T-helper 2 cell (primary cell): ENCODE results near the gene ISG15.
"Not testable (repeated sequence)": the region's sequence is repeated elsewhere in the genome, so short reads cannot be mapped to it uniquely, and the experiment has no call there.

Source experiments
- DNase-seq, 5 experiments: peaks; one replicate each; pipeline versions ENCODE4 v3.0.0 to v3.0.0-alpha.2; 2012 to 2022

ISG15 gene

GRCh38 chr1:1046767-1047166 is 33.5 kb downstream of the ISG15 start:
- DNase-seq: no peak

GRCh38 chr1:1047407-1047806 is 34.1 kb downstream of the ISG15 start:
- DNase-seq: no peak

DNA sequence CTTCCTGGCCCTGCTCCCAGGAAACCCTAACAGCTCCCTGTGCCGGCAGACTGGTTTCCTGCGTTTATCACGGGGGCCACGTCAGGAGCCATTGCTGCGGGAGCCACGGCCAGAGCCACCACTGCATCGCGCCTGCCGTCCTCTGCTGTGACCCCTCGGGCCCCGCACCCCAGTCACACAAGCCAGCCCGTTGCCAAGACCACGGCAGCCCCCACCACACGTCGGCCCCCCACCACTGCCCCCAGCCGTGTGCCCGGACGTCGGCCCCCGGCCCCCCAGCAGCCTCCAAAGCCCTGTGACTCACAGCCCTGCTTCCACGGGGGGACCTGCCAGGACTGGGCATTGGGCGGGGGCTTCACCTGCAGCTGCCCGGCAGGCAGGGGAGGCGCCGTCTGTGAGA is 34.7 kb downstream of the ISG15 start:
- DNase-seq: no peak

GRCh38 chr1:1048765-1049164 is 35.5 kb downstream of the ISG15 start:
- no peak for DNase-seq

DNA sequence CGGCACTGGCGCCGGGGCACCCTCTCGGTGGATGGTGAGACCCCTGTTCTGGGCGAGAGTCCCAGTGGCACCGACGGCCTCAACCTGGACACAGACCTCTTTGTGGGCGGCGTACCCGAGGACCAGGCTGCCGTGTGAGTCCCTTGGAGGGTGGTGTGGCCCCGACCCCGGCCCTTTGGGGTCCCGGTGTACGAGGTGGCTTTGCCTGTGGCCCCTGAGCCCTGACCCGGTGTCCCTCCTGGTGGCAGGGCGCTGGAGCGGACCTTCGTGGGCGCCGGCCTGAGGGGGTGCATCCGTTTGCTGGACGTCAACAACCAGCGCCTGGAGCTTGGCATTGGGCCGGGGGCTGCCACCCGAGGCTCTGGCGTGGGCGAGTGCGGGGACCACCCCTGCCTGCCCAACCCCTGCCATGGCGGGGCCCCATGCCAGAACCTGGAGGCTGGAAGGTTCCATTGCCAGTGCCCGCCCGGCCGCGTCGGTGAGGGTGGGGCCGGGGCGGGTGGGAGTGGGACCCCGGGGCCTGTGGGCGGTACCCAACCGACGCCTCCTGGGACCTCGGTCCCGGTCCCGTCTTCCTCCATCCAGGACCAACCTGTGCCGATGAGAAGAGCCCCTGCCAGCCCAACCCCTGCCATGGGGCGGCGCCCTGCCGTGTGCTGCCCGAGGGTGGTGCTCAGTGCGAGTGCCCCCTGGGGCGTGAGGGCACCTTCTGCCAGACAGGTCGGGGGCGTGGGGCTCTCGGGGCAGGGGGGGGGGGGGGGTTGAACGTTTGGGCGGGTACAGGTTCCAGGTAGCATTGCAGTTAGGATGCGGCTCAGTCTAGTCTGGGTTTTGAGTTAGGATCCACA is 36.2 kb downstream of the ISG15 start:
- no peak for DNase-seq

- DNase-seq: no peak
Measured at GRCh38 chr1:1050577-1051052, 37.3 kb downstream of the ISG15 start.

GRCh38 chr1:1051127-1051810 is 38.0 kb downstream of the ISG15 start:
- no peak for DNase-seq

- no peak for DNase-seq
Measured at GRCh38 chr1:1052003-1052840, 38.9 kb downstream of the ISG15 start.

GRCh38 chr1:1053022-1053421 is 39.7 kb downstream of the ISG15 start:
- DNase-seq: no peak

DNA sequence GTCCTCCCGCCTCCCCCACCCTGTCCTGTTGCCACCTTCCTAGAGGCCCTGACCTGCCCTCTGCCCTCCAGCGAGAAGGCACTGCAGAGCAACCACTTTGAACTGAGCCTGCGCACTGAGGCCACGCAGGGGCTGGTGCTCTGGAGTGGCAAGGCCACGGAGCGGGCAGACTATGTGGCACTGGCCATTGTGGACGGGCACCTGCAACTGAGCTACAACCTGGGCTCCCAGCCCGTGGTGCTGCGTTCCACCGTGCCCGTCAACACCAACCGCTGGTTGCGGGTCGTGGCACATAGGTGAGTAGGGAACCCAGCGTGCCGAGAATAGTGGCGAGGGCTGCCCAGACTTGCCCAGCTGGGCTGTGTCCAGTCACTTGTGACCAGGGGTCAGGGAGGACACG is 40.4 kb downstream of the ISG15 start:
- DNase-seq: no peak

DNA sequence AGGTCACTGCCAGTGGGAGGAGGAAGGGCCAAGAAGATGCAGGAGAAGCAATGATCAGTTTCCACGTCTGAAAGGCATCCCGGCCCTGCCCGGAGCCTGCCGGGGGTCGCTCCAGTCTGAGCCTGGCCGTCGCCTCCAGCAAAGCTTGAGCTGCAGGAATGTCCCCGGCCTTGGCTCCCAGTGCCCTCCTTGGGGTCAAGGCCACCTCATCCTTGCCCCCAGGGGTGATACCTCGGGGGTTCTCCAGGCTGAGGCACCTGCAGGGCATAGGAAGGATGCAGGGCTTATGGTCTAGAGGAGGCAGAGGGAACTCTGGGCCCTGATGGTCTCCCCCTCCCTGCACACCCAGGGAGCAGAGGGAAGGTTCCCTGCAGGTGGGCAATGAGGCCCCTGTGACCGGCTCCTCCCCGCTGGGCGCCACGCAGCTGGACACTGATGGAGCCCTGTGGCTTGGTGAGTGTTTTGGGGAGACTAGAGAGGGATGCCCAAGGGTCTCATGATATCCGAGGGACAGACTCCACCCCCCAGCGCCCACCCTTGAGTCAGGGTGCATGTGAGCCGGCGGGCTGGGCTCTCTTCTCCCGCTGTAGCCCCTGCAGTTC is 40.9 kb downstream of the ISG15 start:
- no peak for DNase-seq

GRCh38 chr1:1054971-1055370 is 41.7 kb downstream of the ISG15 start:
- no peak for DNase-seq

- DNase-seq: no peak
Measured at GRCh38 chr1:1055841-1056736, 42.8 kb downstream of the ISG15 start.

DNA sequence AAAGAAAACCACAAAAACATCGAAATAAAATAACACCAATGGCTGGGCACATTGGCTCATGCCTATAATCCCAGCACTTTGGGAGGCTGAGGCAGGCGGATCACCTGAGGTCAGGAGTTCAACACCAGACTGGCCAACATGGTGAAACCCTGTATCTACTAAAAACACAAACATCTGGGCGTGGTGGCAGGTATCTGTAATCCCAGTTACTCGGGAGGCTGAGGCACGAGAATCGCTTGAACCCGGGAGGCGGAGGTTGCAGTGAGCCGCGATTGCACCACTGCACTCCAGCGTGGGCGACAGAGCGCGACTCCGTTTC is 44.4 kb downstream of the ISG15 start:
- DNase-seq: not testable (repeated sequence)

- no peak for DNase-seq
Measured at GRCh38 chr1:1058088-1058905, 45.0 kb downstream of the ISG15 start.

- DNase-seq: peak in 2 of 5 experiments; percentile 42 to 61
Measured at GRCh38 chr1:1058921-1059493, 45.7 kb downstream of the ISG15 start.

DNA sequence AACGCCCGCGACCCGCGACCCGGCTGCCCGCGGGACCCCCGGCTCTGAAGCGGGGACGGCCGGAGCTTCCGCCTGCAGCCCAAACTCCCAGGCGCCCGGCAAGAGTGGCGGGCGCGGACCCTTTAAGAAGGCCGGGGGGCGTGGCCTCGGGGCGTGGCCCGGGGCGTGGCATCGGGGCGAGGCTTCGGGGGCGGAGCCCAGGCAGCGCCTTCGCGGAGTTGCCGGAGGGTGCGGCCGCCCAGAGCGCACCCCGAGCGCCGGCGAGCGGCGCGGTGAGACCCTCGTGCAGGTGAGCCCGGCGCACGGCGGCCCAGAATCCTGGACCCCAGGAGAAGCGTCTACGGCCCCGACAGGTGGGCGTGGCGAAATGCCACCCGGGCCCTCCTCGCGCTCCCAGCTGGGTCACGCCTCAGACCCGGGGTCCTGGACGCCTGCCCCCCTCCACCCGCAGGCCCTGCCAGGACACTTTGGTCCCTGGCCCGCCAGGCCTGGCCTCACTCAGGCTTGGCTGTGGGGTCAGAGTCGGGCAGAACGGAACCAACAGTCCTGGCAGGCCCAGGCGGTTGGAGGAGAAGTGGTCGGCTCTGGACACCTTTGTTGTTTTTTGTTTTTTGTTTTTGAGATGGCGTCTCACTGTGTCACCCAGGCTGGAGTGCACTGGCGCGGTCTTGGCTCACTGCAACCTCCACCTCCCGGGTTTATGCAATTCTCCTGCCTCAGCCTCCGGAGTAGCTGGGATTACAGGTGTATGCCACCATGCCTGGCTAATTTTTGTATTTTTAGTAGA is 46.4 kb downstream of the ISG15 start:
- peak; percentile 82 to 91 (median 83) for DNase-seq

DNA sequence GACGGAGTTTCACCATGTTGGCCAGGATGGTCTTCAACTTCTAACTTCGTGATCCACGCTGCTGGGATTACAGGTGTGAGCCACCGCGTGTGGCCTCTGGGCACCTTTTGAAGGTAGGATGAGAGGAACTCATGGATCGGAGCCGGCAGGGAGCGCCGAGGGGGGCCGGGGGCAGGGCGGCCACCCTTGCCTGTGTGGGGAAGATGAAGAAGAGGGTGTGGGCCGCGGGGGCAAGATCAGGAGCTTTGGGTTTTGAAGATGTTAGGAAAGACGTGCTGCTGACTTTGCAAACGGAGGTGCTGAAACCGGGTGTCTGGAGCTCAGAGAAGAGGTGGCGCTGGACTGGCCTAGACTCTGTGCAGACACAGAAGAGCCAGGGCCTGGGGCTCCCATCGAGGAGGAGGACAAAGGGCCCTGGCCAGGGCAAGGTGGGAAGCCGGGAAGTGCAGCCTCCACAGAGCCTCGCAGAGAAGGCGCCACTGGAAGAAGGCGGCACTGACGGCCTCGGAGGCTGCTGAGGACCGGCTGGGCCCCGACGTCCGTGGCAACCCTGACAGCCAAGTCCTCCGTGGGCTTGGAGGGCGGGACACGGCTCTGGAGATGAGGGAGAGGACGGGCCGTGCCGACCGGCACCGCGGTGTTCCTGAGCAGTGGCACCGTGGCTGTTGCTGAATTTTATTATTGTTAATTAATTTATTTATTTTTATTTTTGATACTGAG is 47.1 kb downstream of the ISG15 start:
- no peak for DNase-seq
